Cardiac muscle cell (in vitro differentiated cells and primary cell): Measurements from ENCODE around the gene ECHDC1. TPM values are rescaled to one million over a fixed set of nuclear protein-coding genes. Genes with fewer than 3 reads are reported as not detected.
A peak's percentile ranks its signal among the peaks of the same experiment; 100 is the strongest.

ENCODE experiments used
- DNase-seq, 2 donors: peaks; one replicate each; pipeline versions ENCODE4 v3.0.0 to v3.0.0-alpha.2; 2010 to 2017; ENCODE audit warnings: low read depth in 1 of 2, low spot score in 1 of 2
- H3K27ac ChIP-seq: fragments of 200-600 bp; sonication (generic); 2 replicates; pipeline ENCODE4 v1.5.1; 2016
- H3K27me3 ChIP-seq: fragments of 200-600 bp; sonication (generic); 2 replicates; pipeline ENCODE4 v1.6.0; 2016; ENCODE audit warnings: control low read depth
- H3K36me3 ChIP-seq: fragments of 200-600 bp; sonication (generic); 2 replicates; pipeline ENCODE4 v1.5.1; 2016; ENCODE audit warnings: control low read depth
- H3K4me1 ChIP-seq: fragments of 200-600 bp; sonication (generic); 2 replicates; pipeline ENCODE4 v1.8.1; 2017; ENCODE audit warnings: low read depth, mild to moderate bottlenecking, mixed run types
- H3K4me3 ChIP-seq: fragments of 200-600 bp; sonication (generic); 2 replicates; pipeline ENCODE4 v1.5.1; 2016; ENCODE audit warnings: mild to moderate bottlenecking
- H3K9me3 ChIP-seq: fragments of 200-600 bp; sonication (generic); 2 replicates; pipeline ENCODE4 v1.5.1; 2017; ENCODE audit warnings: low read depth, mild to moderate bottlenecking, control low read depth
- polyA plus RNA-seq: library from polyadenylated mRNA; unstranded; fragments of >200 nt; fragmentation: Nextera tagmentation; extraction: Ambion mirVana; gene quantifications from 2 replicates; pipeline ENCODE4 v1.2.1, GENCODE V29; 2016
- total RNA-seq: library from RNA; depleted of rRNA; stranded (reverse); fragments of >200 nt; gene quantifications from 2 replicates; pipeline ENCODE4 v1.2.3, GENCODE V29; 2016
- TF ChIP-seq, protein P1 (sequence below): IDR thresholded peaks from 2 replicates; pipeline ENCODE4 v1.5.1; 2012; ENCODE audit warnings: low read depth, mild to moderate bottlenecking, low read length

Gene ECHDC1
- total and polyA plus RNA-seq, 2 experiments from 2014 or later, result 36.1 to 68.4 TPM

DNA sequence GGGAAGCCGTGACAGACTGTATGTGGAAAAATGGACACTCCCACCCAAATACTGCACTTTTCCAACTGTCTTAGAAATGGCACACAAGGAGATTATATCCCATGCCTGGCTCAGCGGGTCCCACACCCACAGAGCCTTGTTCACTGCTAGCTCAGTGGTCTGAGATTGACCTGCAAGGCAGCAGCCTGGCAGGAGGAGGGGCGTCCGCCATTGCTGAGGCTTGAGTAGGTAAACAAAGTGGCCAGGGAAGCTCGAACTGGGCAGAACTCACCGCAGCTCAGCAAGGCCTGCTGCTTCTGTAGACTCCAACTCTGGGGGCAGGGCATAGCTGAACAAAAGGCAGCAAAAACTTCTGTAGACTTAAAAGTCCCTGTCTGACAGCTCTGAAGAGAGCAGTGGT lies 88.1 kb downstream of the ECHDC1 start:
- no peak for DNase-seq
- TF ChIP-seq, protein P1, sequence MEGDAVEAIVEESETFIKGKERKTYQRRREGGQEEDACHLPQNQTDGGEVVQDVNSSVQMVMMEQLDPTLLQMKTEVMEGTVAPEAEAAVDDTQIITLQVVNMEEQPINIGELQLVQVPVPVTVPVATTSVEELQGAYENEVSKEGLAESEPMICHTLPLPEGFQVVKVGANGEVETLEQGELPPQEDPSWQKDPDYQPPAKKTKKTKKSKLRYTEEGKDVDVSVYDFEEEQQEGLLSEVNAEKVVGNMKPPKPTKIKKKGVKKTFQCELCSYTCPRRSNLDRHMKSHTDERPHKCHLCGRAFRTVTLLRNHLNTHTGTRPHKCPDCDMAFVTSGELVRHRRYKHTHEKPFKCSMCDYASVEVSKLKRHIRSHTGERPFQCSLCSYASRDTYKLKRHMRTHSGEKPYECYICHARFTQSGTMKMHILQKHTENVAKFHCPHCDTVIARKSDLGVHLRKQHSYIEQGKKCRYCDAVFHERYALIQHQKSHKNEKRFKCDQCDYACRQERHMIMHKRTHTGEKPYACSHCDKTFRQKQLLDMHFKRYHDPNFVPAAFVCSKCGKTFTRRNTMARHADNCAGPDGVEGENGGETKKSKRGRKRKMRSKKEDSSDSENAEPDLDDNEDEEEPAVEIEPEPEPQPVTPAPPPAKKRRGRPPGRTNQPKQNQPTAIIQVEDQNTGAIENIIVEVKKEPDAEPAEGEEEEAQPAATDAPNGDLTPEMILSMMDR, result no peak
- Histone ChIP-seq H3K9me3 (no peaks in the 10 kb centered on the region), H3K27me3 (no peaks in the 10 kb centered on the region), H3K4me1 (no peaks in the 10 kb centered on the region), H3K27ac (no peak overlapping the region), H3K4me3 (no peak overlapping the region), H3K36me3 (no peaks in the 10 kb centered on the region)

DNA sequence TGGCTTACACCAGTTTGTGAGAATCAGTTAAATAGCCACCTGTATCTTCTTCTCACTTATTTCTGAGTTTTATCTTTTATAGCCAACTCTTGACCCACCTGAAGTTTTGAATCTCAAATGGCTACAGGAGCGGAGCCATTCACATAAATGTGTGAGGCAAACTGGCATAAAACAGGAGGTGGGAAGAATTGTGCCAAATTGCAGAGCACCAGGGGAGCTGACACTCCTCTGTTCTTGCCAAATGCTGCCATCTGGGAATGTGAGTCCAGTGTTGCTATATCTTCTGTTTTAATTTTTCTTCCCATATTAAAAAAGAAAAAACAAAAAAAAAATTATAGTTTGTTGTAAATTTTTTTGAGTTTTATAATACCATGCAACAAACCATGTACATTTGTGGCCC lies 93.8 kb downstream of the ECHDC1 start:
- Histone ChIP-seq H3K4me3 (no peak overlapping the region), H3K27ac (no peak overlapping the region), H3K4me1 (no peaks in the 10 kb centered on the region), H3K9me3 (no peaks in the 10 kb centered on the region), H3K27me3 (no peaks in the 10 kb centered on the region), H3K36me3 (no peaks in the 10 kb centered on the region)
- no peak for DNase-seq
- TF ChIP-seq, protein P1, result no peak

DNA sequence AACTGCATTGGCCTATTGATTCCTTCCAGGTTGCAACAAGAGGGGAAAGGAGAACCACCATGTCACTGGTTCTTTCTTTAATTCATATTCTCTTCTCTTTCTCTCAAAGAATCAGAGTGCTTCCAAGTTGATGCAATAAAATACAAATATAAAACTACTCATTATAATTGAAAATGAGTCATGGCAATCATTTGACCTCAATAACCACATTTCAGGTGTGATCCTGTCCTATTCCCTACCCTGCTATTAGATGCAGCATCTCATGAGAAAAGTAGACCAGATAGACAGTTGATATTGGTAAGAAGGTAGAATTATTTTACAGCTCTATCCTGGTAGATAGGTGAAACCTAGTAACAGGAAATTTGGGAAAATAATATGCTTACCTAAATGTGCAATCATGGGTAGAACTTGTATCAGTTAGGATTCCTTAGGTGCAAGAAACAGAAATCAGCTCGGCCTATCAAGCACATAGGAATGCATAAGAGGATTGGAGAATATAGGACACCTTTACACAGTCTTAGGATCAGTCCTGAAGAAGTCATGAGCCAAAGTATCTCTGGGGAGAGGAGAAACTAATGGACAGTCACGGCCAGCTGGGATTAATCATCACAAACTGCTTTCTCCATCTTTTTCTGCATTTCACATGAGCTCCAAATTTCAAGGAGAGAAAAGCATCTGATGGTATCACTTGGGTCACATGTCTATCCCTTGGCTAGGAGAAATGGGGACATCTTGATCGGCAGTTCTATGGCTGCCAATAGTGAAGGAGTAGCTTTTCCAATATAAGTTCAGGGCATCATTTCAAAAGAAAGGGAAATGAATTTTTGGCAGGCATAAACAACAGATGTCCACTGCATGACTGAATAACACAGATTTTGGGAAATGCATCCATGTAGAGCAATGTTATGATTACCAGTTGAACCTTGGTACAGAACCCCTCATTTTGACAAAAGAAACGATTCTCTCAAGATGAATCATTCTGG lies 96.0 kb downstream of the ECHDC1 start:
- H3K36me3 ChIP-seq, result no peaks in the 10 kb centered on the region
- no peaks in the 10 kb centered on the region for H3K9me3 ChIP-seq
- DNase-seq, result peak in 1 of 2 donors; percentile 14
- H3K27me3 ChIP-seq, result no peaks in the 10 kb centered on the region
- H3K27ac ChIP-seq, result no peak overlapping the region
- H3K4me3 ChIP-seq, result no peak overlapping the region
- TF ChIP-seq, protein P1, result no peak
- H3K4me1 ChIP-seq, result no peaks in the 10 kb centered on the region

DNA sequence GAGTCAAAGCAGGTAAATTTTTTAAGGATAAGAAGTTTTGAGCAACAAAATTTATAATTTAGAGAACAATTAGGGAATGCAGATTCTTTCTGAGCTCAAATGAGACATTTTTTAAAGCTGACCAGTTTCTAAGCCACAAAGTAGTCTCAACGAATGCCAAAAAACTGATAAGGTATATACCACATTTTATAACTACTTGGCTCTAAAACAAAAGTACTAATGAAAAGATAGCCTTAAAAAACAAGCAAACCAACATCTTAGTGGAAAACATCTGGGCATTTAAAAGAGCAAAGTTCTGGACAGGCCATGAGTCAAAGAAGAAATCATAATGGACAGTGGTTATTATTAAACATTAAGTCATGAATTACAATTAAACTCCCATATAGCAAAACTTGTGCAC lies 99.9 kb downstream of the ECHDC1 start:
- no peaks in the 10 kb centered on the region for H3K9me3 ChIP-seq
- H3K4me1 ChIP-seq, result no peaks in the 10 kb centered on the region
- peak in 1 of 2 donors; percentile 68 for DNase-seq
- H3K27ac ChIP-seq, result no peak overlapping the region
- H3K27me3 ChIP-seq, result no peaks in the 10 kb centered on the region
- TF ChIP-seq, protein P1, result no peak
- no peak overlapping the region for H3K4me3 ChIP-seq
- H3K36me3 ChIP-seq, result no peaks in the 10 kb centered on the region

Other genes starting within 250 kb of the ECHDC1 start
- 53.9 and 88.0 TPM in 2 replicates for gene RSPO3, start 224.9 kb downstream of the ECHDC1 start, total RNA-seq
- gene RSPO3, start 224.9 kb downstream of the ECHDC1 start, polyA plus RNA-seq, result 170 and 280 TPM in 2 replicates
- gene RNF146, start 76.7 kb downstream of the ECHDC1 start, total RNA-seq, result 51.9 and 86.0 TPM in 2 replicates
- 47.8 and 63.6 TPM in 2 replicates for gene RNF146, start 76.7 kb downstream of the ECHDC1 start, polyA plus RNA-seq
- 0.07 and 0.27 TPM in 2 replicates for gene KIAA0408, start 115.8 kb upstream of the ECHDC1 start, total RNA-seq
- 0.95 and 2.0 TPM in 2 replicates for gene KIAA0408, start 115.8 kb upstream of the ECHDC1 start, polyA plus RNA-seq
- gene C6orf58, start 233.6 kb upstream of the ECHDC1 start, total RNA-seq, result not detected in 2 replicates
- not detected in 2 replicates for gene C6orf58, start 233.6 kb upstream of the ECHDC1 start, polyA plus RNA-seq